Effector memory CD8-positive, alpha-beta T cell (primary cell): Measurements from ENCODE around the gene ID2.

ENCODE experiments used
- ATAC-seq: fragments of 150-1000 bp; cut with Tn5 transposase; replicated peaks from 2 replicates; pipeline ENCODE4 v1.10.0; 2021; ENCODE audit warnings: mild to moderate bottlenecking, moderate library complexity
- DNase-seq, 3 experiments: peaks; one replicate each; pipeline ENCODE4 v3.0.0; 2021
- H3K27ac Mint-ChIP-seq, 2 donors: one replicate each; pipeline ENCODE4 v1.8.0; 2022; ENCODE audit warnings: mild to moderate bottlenecking in 2 of 2, mixed read lengths in 2 of 2, moderate library complexity in 2 of 2
- H3K27me3 Mint-ChIP-seq, 2 donors: one replicate each; pipeline ENCODE4 v1.8.0; 2022; ENCODE audit warnings: mixed read lengths in 2 of 2
- H3K36me3 Mint-ChIP-seq: one replicate; pipeline ENCODE4 v1.8.0; 2022; ENCODE audit warnings: mild to moderate bottlenecking, moderate library complexity, mixed read lengths; ENCODE audit not compliant: insufficient read depth
- H3K4me1 Mint-ChIP-seq, 2 donors: one replicate each; pipeline ENCODE4 v1.8.0; 2022; ENCODE audit warnings: low read depth in 2 of 2, mixed read lengths in 2 of 2
- H3K4me3 Mint-ChIP-seq, 2 donors: one replicate each; pipeline ENCODE4 v1.8.0; 2022; ENCODE audit warnings: mild to moderate bottlenecking in 2 of 2, mixed read lengths in 2 of 2, moderate library complexity in 2 of 2
- H3K9me3 Mint-ChIP-seq, 2 donors: one replicate each; pipeline ENCODE4 v1.8.0; 2022; ENCODE audit warnings: mixed read lengths in 2 of 2

ID2 gene

GRCh38 chr2:8692783-8693156, 10.9 kb downstream of the ID2 start:
- Mint-ChIP-seq H3K4me3 (peak overlapping the region; percentile 27 to 53), H3K4me1 (peaks cover 0 to 5% of the 10 kb centered on the region in 2 donors), H3K9me3 (no peaks in the 10 kb centered on the region), H3K27me3 (peaks cover 13 to 26% of the 10 kb centered on the region in 2 donors), H3K27ac (no peak overlapping the region), H3K36me3 (no peaks in the 10 kb centered on the region)
- DNase-seq (no peak), ATAC-seq (no peak)

- ATAC-seq (peak; percentile 74), DNase-seq (peak; percentile 27 to 40 (median 32))
- Mint-ChIP-seq H3K9me3 (no peaks in the 10 kb centered on the region), H3K4me3 (peak overlapping the region; percentile 27 to 53), H3K36me3 (no peaks in the 10 kb centered on the region), H3K27ac (peak overlapping the region in 1 of 2 donors; percentile 55), H3K27me3 (peaks cover 13 to 26% of the 10 kb centered on the region in 2 donors), H3K4me1 (peaks cover 0 to 5% of the 10 kb centered on the region in 2 donors)
Measured at GRCh38 chr2:8693157-8693821, 11.4 kb downstream of the ID2 start.

- no peaks in the 10 kb centered on the region for H3K36me3 Mint-ChIP-seq
- ATAC-seq (no peak), DNase-seq (no peak)
- peaks cover 0 to 5% of the 10 kb centered on the region in 2 donors for H3K4me1 Mint-ChIP-seq
- H3K4me3 Mint-ChIP-seq = no peak overlapping the region
- peaks cover 13 to 26% of the 10 kb centered on the region in 2 donors for H3K27me3 Mint-ChIP-seq
- H3K27ac Mint-ChIP-seq = no peak overlapping the region
- H3K9me3 Mint-ChIP-seq = no peaks in the 10 kb centered on the region
Measured at GRCh38 chr2:8694737-8695136, 12.9 kb downstream of the ID2 start.

GRCh38 chr2:8697190-8697589, 15.3 kb downstream of the ID2 start:
- Mint-ChIP-seq H3K27ac (no peak overlapping the region), H3K4me1 (peaks cover 0 to 5% of the 10 kb centered on the region in 2 donors), H3K27me3 (peaks cover 2 to 14% of the 10 kb centered on the region in 2 donors), H3K9me3 (no peaks in the 10 kb centered on the region), H3K4me3 (no peak overlapping the region), H3K36me3 (no peaks in the 10 kb centered on the region)
- DNase-seq (no peak), ATAC-seq (no peak)

GRCh38 chr2:8699839-8700238, 18.0 kb downstream of the ID2 start:
- no peaks in the 10 kb centered on the region for H3K36me3 Mint-ChIP-seq
- H3K9me3 Mint-ChIP-seq = no peaks in the 10 kb centered on the region
- no peak overlapping the region for H3K4me3 Mint-ChIP-seq
- H3K27ac Mint-ChIP-seq = no peak overlapping the region
- no peak for DNase-seq
- no peak for ATAC-seq
- H3K4me1 Mint-ChIP-seq = no peaks in the 10 kb centered on the region
- H3K27me3 Mint-ChIP-seq = peaks cover 6 to 10% of the 10 kb centered on the region in 2 donors

GRCh38 chr2:8701681-8702379, 20.0 kb downstream of the ID2 start:
- no peak overlapping the region for H3K4me3 Mint-ChIP-seq
- no peak for ATAC-seq
- no peaks in the 10 kb centered on the region for H3K4me1 Mint-ChIP-seq
- no peak overlapping the region for H3K27ac Mint-ChIP-seq
- no peaks in the 10 kb centered on the region for H3K9me3 Mint-ChIP-seq
- DNase-seq = no peak
- H3K27me3 Mint-ChIP-seq = peaks cover 6 to 10% of the 10 kb centered on the region in 2 donors
- H3K36me3 Mint-ChIP-seq = no peaks in the 10 kb centered on the region

- ATAC-seq = no peak
- H3K9me3 Mint-ChIP-seq = no peaks in the 10 kb centered on the region
- no peaks in the 10 kb centered on the region for H3K4me1 Mint-ChIP-seq
- H3K27me3 Mint-ChIP-seq = peaks cover 12 to 18% of the 10 kb centered on the region in 2 donors
- no peaks in the 10 kb centered on the region for H3K36me3 Mint-ChIP-seq
- no peak overlapping the region for H3K4me3 Mint-ChIP-seq
- H3K27ac Mint-ChIP-seq = no peak overlapping the region
- DNase-seq = no peak
Measured at GRCh38 chr2:8704906-8705305, 23.1 kb downstream of the ID2 start.

GRCh38 chr2:8709611-8710010, 27.8 kb downstream of the ID2 start:
- Mint-ChIP-seq H3K27me3 (peaks cover 27 to 39% of the 10 kb centered on the region in 2 donors), H3K36me3 (no peaks in the 10 kb centered on the region), H3K27ac (no peak overlapping the region), H3K9me3 (no peaks in the 10 kb centered on the region), H3K4me3 (no peak overlapping the region), H3K4me1 (no peaks in the 10 kb centered on the region)
- ATAC-seq (no peak), DNase-seq (no peak)

GRCh38 chr2:8710951-8711350, 29.1 kb downstream of the ID2 start:
- Mint-ChIP-seq H3K27me3 (peaks cover 35 to 49% of the 10 kb centered on the region in 2 donors), H3K4me1 (no peaks in the 10 kb centered on the region), H3K27ac (no peak overlapping the region), H3K9me3 (peaks cover 0 to 3% of the 10 kb centered on the region in 2 donors), H3K4me3 (no peak overlapping the region), H3K36me3 (no peaks in the 10 kb centered on the region)
- DNase-seq (no peak), ATAC-seq (no peak)

GRCh38 chr2:8714283-8714682, 32.4 kb downstream of the ID2 start:
- no peaks in the 10 kb centered on the region for H3K4me1 Mint-ChIP-seq
- H3K4me3 Mint-ChIP-seq = no peak overlapping the region
- peaks cover 0 to 3% of the 10 kb centered on the region in 2 donors for H3K9me3 Mint-ChIP-seq
- ATAC-seq = no peak
- H3K27ac Mint-ChIP-seq = no peak overlapping the region
- no peaks in the 10 kb centered on the region for H3K36me3 Mint-ChIP-seq
- peaks cover 38 to 50% of the 10 kb centered on the region in 2 donors for H3K27me3 Mint-ChIP-seq
- DNase-seq = no peak

GRCh38 chr2:8714971-8715370, 33.1 kb downstream of the ID2 start:
- DNase-seq (no peak), ATAC-seq (no peak)
- peaks cover 32 to 43% of the 10 kb centered on the region in 2 donors for H3K27me3 Mint-ChIP-seq
- no peaks in the 10 kb centered on the region for H3K4me1 Mint-ChIP-seq
- H3K36me3 Mint-ChIP-seq = no peaks in the 10 kb centered on the region
- H3K9me3 Mint-ChIP-seq = peaks cover 0 to 3% of the 10 kb centered on the region in 2 donors
- H3K27ac Mint-ChIP-seq = no peak overlapping the region
- no peak overlapping the region for H3K4me3 Mint-ChIP-seq

GRCh38 chr2:8719528-8719927, 37.7 kb downstream of the ID2 start:
- ATAC-seq (no peak), DNase-seq (no peak)
- no peaks in the 10 kb centered on the region for H3K4me1 Mint-ChIP-seq
- no peak overlapping the region for H3K27ac Mint-ChIP-seq
- H3K9me3 Mint-ChIP-seq = peaks cover 0 to 3% of the 10 kb centered on the region in 2 donors
- H3K4me3 Mint-ChIP-seq = no peak overlapping the region
- H3K36me3 Mint-ChIP-seq = no peaks in the 10 kb centered on the region
- peaks cover 12 to 13% of the 10 kb centered on the region in 2 donors for H3K27me3 Mint-ChIP-seq

- ATAC-seq = no peak
- no peak overlapping the region for H3K27ac Mint-ChIP-seq
- H3K9me3 Mint-ChIP-seq = peaks cover 0 to under 1% of the 10 kb centered on the region in 2 donors
- no peaks in the 10 kb centered on the region for H3K4me1 Mint-ChIP-seq
- DNase-seq = no peak
- H3K27me3 Mint-ChIP-seq = peaks cover 5% of the 10 kb centered on the region in 2 donors
- H3K4me3 Mint-ChIP-seq = no peak overlapping the region
- H3K36me3 Mint-ChIP-seq = no peaks in the 10 kb centered on the region
Measured at GRCh38 chr2:8720741-8721140, 38.9 kb downstream of the ID2 start.

- H3K27ac Mint-ChIP-seq = no peak overlapping the region
- no peak overlapping the region for H3K4me3 Mint-ChIP-seq
- ATAC-seq (no peak), DNase-seq (no peak)
- H3K9me3 Mint-ChIP-seq = no peaks in the 10 kb centered on the region
- H3K36me3 Mint-ChIP-seq = no peaks in the 10 kb centered on the region
- H3K27me3 Mint-ChIP-seq = no peaks in the 10 kb centered on the region
- H3K4me1 Mint-ChIP-seq = no peaks in the 10 kb centered on the region
Measured at GRCh38 chr2:8721410-8721809, 39.6 kb downstream of the ID2 start.
